GM21723 (cell line): ENCODE results near the gene OR6C65.
"Not testable (repeated sequence)": the region's sequence is repeated elsewhere in the genome, so short reads cannot be mapped to it uniquely, and the experiment has no call there.

Experiments used
- ATAC-seq: cut with Tn5 transposase; IDR thresholded peaks from one replicate; pipeline ENCODE4 v1.9.1; 2021; ENCODE audit warnings: mild to moderate bottlenecking, moderate library complexity; ENCODE audit not compliant: unreplicated experiment

The OR6C65 gene

DNA sequence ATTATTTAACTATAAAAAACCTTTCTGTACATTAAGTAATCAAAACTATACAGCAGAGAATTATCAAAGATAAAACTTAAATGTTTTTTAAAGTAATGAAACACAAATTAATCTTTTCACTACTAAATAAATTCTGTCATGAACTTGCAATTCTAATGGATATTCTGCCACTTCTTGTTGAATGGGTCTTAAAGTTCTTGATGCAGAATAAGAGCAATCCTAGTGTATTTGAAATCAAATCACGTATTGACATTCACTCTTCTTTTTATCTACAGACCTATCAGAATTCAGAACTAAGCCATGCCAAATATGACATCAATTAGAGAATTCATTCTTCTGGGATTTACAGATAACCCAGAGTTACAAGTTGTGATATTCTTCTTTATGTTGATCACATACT, at the start of gene OR6C65:
TSS of gene OR6C65 (plus strand) at position 301 of the 400 bp plus-strand sequence. CDS start at position 301, 0 bp downstream.
- no peak for ATAC-seq

DNA sequence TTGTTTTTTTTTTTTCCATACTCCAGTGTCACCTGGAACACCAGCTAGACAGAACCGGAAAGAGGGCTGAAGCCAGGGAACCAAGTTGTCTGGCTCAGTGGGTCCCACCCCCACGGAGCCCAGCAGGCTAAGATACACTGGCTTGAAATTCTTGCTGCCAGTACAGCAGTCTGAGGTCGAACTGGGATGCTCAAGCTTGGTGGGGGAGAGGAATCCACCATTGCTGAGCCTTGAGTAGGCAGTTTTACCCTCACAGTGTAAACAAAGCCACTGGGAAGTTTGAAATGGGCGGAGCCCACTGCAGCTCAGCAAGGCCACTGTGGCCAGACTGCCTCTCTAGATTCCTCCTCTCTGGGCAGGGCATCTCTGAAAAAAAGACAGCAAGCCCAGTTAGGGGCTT, 45.0 kb upstream of the OR6C65 start:
- ATAC-seq = not testable (repeated sequence)

GRCh38 chr12:55362675-55363074, 37.7 kb upstream of the OR6C65 start, which contains the start of gene OR6C75:
Gene OR6C75 (plus strand): TSS chr12:55362975. CDS start chr12:55365111, 2,136 bp downstream.
- no peak for ATAC-seq

GRCh38 chr12:55365086-55365485, 35.2 kb upstream of the OR6C65 start:
- ATAC-seq = no peak

DNA sequence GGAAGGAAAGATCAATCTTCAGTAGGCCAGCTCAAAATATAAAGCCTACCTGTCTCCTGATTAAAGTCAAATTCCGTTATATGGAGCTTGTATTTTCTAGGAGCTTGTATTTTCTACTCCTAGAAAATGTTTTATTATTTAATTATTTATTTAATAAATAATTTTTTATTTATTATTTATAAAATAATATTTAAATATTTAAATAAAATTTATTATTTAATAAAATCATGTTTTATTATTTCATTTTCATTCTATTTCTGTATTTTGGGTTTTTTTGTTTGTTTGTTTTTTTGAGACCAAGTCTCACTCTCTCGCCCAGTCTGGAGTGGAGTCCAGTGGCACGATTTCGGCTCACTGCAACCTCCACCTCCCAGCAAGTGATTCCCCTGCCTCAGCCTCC, 27.8 kb upstream of the OR6C65 start:
- ATAC-seq = no peak

DNA sequence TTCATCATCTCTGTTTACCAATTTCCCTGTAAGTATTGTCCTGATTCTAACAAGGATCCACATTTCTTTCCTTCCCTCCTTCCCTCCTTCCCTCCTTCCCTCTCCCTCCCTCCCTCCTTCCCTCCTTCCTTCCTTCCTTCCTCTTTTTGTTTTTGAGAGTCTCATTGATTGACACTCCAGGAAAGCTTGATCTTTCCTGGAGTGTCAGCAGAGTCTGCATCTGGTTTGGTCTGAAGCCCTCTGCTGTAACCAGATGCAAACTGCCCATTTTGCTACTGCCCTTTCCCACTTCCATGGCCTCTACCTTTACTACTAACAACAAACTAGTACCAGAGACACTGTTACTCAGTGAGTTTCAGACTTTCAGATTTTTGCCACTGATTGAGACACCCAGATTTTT, 14.4 kb upstream of the OR6C65 start:
- no peak for ATAC-seq

GRCh38 chr12:55392032-55392795, 8.1 kb upstream of the OR6C65 start:
- no peak for ATAC-seq

DNA sequence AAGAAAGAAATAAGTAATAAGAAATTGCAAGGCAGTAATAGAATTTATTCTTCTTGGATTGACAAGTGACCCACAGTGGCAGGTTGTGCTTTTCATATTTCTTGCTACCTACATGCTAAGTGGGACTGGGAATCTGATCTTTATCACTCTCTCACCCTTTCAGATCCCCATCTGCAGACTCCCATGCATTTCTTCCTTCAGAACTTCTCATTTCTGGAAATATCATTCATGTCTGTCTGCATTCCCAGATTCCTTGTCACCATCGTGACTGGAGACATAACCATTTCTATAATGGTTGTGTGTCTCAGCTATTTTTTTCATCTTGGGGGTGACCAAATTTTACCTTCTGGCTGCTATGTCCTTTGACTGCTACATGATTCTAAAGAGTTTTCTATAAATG, 4.0 kb upstream of the OR6C65 start:
- ATAC-seq = no peak

DNA sequence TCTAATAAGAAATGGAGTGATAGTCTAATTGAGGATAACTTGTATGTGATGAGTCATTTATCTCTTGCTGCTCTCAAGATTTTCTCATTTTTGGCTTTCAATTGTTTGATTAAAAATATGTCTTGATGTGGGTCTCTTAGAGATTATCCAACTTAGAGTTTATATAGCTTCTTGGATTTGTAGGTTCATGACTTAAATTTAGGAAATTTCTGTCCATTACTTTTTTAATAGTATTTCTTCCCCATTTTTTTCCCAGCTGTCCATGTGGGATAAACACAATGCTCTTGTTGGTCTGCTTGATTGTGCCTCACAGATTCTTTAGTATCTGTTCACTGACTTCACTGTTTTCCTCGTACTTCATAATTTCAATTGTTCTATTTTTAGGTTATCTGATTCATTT, 7.5 kb downstream of the OR6C65 start:
- ATAC-seq = no peak

DNA sequence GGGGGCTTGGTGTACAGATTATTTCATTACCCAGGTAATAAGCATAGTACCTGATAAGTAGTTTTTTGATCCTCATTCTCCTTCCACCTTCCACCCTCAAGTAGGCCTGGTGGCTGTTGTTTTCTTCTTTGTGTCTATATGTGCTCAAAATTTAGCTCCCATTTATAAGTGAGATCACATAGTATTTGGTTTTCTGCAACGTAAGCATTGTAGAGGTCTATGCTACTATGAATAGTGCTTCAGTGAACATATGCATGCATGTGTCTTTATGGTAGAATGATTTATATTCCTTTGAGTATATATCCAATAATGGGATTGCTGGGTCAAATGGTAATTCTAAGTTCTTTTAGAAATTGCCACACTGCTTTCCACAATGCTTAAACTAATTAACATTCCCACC, 8.8 kb downstream of the OR6C65 start:
- not testable (repeated sequence) for ATAC-seq

DNA sequence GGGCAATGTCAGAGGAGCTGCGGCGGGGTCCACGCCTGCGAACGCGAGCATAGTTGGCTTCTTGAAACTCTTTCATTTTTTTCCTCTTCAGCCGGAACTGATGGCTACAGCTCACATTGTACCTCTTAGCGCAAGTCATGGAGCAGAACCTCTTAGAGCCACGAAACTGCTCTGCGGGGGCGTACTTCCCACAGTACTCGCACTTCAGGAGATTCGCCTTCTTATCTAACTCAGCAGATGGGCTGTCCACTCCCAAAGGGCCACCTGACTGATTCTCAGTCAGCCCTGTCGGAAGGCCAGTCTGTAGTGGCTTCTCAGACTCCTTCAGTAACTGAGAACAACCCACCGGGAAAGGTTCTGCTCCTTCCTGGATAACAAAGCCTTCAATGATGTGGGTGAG, 11.8 kb downstream of the OR6C65 start:
- ATAC-seq = not testable (repeated sequence)

DNA sequence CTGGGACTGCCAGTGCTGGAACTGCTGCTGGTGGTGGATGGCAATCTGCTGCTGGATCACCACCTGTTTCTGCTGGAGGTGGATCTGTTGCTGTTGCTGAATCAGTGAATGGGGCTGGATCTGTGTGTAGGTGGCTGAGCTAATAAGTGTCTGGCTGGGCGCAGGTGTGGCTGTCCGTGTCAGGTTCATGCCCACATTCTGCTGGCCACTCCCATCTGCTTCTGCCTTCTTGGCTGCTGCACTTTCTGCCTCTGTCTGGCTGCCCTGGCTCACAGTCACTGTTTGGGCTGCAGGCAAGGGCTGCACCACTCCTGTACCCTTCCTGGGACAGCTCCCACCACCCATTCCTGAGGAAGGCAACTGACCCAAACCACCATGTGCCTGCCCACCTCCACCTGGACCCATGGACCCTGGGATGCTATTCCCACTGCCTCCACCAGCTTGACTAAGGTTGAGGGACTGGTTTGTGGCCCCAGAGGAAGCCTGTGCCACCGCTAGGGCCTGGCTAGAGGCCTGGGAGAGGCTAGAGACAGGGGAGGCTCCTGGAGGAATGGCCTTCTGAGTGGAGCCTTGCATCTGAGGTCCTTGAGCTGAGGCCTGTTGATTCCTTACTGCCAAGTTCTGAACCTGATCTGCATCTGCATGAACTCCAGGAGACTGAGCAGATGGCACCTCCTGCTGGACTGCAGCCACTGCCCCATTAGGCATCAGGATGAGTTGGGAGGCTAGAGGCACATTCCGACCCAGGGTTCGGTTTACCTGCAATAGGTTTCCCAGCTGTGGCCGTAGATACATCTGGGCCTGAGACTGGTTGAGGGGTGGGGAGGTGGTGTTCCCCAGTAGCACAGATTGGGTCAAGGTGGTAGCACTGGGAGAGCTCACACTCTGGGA, 13.4 kb downstream of the OR6C65 start:
- ATAC-seq = not testable (repeated sequence)

DNA sequence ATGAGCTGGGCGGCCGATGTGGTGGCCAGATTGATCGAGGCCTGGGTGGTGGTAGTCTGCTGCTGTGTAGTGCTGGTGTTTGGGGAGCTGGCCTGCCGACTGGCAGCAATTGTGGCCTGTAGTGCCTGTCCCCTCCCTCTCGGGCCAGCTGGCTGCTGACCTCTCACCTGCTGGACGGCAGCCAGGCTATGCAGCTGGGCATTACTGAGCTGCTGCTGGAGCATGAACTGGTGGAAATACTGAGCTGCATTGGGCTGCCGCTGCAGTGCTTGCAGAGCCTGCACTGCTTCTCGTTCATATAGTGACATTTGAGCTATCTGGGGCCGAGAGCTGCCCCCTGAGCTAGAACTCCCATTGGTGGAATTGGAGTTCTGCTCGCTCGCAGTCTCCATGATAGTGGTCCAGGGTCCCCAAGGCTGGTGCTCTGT, 14.1 kb downstream of the OR6C65 start:
- not testable (repeated sequence) for ATAC-seq

GRCh38 chr12:55414889-55415288, 14.6 kb downstream of the OR6C65 start:
- not testable (repeated sequence) for ATAC-seq

DNA sequence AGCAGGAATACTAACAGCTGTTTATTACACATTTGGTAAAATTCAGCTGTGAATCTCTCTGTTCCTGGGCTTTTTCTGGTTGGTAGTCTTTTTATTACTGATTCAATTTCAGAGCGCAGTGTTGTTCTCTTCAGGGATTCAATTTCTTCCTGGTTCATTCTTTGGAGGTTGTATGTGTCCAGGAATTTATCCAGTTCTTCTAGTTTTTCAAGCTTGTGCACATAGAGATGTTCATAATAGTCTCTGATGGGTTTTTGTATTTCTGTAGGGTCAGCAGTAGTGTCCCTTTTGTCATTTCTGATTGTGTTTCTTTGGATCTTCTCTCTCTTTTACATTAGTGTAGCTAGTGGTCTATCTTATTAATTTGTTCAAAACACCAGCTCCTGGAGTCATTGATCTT, 16.6 kb downstream of the OR6C65 start:
- ATAC-seq = no peak

DNA sequence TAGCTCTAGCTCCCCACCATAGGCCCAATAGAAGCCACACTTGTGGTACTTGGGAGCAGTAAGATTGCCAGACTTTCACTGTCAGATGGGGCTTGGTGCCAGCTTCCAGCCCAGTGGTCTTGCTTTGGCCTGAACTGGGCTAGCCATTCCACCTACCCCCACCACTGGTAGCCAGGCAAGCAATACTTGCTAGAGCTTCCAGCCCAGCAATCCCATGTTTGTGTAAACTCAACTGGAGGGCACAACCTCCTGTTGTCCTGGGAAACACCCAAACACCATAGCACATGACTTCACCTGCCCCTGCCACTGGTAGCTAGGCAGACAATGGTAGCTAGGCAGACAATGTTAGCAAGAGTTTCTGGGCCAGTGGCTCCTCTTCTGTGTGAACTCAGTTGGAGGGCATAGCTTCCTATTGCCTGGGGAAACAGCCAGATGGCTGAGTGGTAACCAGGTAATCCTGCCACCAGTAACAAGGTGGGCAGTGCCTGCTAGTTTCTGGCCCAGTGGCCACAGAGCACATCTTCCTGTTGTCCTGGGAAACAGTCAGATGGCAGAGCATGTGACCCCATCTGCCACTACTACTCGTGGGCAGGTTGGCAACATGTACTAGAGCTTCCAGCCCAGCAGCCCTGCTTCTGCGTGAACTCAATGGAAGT, 20.1 kb downstream of the OR6C65 start:
- ATAC-seq = no peak

GRCh38 chr12:55425954-55426353, 25.6 kb downstream of the OR6C65 start, which contains the start of gene OR6C76:
Gene OR6C76 (plus strand): TSS chr12:55426254. CDS start chr12:55426254, 0 bp downstream.
- no peak for ATAC-seq

DNA sequence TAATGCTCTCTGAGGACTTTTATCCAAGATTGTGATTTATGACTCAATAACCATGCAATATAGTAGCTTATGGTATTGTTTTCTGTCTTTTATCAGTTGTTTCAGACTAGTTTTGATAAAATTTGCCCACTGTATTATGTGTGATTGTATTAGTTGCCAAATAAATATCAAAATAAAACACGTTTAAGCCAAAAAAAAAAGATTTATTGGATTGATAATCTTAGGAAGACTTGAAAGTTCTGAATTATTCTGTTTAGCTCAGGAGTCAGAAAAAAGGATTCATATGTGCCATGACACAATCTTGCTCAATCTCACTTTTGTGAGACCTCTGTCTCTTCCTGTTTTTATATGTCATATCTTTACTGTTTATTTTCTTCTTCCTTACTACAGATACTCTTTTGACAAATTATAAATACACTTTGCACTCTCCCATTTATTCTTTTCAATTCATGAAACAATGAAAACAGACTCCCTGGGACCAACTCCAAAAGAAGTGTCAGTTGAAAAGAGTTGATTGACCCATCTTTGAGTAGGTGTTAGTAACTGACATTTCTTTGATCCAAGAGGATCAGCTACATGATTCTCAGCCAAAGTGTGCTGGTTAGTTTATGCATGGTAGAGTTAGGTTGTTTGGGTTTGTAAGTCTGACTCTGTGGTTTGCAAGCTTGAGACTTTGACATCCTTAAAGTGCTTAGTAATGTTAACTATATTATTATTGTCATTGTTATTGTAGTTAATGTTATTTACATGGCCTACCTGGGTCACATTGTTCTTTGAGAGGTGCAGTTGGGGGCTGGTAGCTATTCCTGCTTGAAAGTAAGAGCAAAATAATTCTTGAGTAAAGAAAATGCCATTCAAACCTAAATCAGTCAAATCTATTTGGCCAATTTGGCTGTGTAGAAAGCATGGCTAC, 28.3 kb downstream of the OR6C65 start:
- no peak for ATAC-seq

- not testable (repeated sequence) for ATAC-seq
Measured at GRCh38 chr12:55441233-55441632, 40.9 kb downstream of the OR6C65 start.

DNA sequence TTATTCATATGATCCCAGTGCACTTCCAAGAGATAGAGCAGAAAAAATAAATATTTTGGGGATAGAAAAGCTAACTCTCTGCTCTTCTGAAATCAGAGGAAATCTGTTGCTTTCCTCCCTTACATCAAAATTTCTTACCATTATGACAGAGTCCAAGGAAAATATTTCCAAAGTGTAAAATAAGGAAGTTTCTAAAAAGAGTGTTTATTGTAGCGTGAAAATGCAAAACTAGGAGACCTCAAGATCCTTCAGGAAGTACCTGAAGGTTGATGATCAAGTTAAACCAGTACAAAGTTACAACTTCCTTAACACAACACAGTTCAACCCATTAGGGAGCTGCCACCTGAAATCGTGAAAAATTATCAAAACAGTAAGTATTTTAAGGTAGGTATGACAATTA, 43.4 kb downstream of the OR6C65 start, which contains the start of gene OR6C2:
TSS of gene OR6C2 (plus strand) at position 301 of the 400 bp plus-strand sequence. CDS start 8,138 bp downstream, outside the sequence.
- ATAC-seq = no peak
